GM23338 (cell line): ENCODE data around the gene CIAO3. TPM values are rescaled to one million over a fixed set of nuclear protein-coding genes. Genes with fewer than 3 reads are reported as not detected.

ENCODE experiments used
- ATAC-seq: fragments of 200-7000 bp; cut with Tn5 transposase; 3 replicates; pipeline ENCODE4 v1.9.1; 2020
- DNase-seq: peaks from one replicate; pipeline ENCODE4 v3.0.0-alpha.2; 2015; ENCODE audit warnings: low spot score
- H2AFZ ChIP-seq: fragments of 200-600 bp; sonication (generic); 2 replicates; pipeline ENCODE4 v1.8.0; 2016; ENCODE audit warnings: antibody characterized with exemption, mild to moderate bottlenecking, moderate library complexity
- H3F3A ChIP-seq: fragments of 200-600 bp; sonication (generic); replicated peaks from 2 replicates; pipeline ENCODE4 v1.8.0; 2017; ENCODE audit warnings: antibody characterized with exemption, mixed run types, low read depth
- H3K27ac ChIP-seq: fragments of 200-600 bp; sonication (generic); 2 replicates; pipeline ENCODE4 v1.6.1; 2016; ENCODE audit warnings: low read depth
- H3K27me3 ChIP-seq: fragments of 200-600 bp; sonication (generic); 2 replicates; pipeline ENCODE4 v1.8.0; 2016; ENCODE audit warnings: mild to moderate bottlenecking, mixed run types, moderate library complexity; ENCODE audit not compliant: insufficient read depth
- H3K36me3 ChIP-seq: fragments of 200-600 bp; sonication (generic); 2 replicates; pipeline ENCODE4 v1.8.0; 2016; ENCODE audit warnings: mild to moderate bottlenecking; ENCODE audit not compliant: insufficient read depth
- H3K4me1 ChIP-seq: fragments of 200-600 bp; sonication (generic); 2 replicates; pipeline ENCODE4 v1.8.0; 2016; ENCODE audit warnings: mild to moderate bottlenecking, moderate library complexity; ENCODE audit not compliant: insufficient read depth
- H3K4me2 ChIP-seq: fragments of 200-600 bp; sonication (generic); 2 replicates; pipeline ENCODE4 v1.7.1; 2017; ENCODE audit warnings: mixed run types
- H3K4me3 ChIP-seq: fragments of 200-600 bp; sonication (generic); 2 replicates; pipeline ENCODE4 v1.6.1; 2016; ENCODE audit warnings: mixed run types
- H3K79me2 ChIP-seq: fragments of 200-600 bp; sonication (generic); replicated peaks from 2 replicates; pipeline ENCODE4 v1.8.0; 2017; ENCODE audit warnings: mild to moderate bottlenecking; ENCODE audit not compliant: insufficient read depth
- H3K9me2 ChIP-seq: fragments of 200-600 bp; sonication (generic); 2 replicates; pipeline ENCODE4 v1.8.0; 2017; ENCODE audit not compliant: insufficient read depth
- H4K20me1 ChIP-seq: fragments of 200-600 bp; sonication (generic); replicated peaks from 2 replicates; pipeline ENCODE4 v1.8.0; 2017; ENCODE audit warnings: mild to moderate bottlenecking; ENCODE audit not compliant: insufficient read depth
- H3K27ac Mint-ChIP-seq: 2 replicates; pipeline ENCODE4 v1.8.0; 2020; ENCODE audit warnings: inconsistent platforms, mild to moderate bottlenecking, moderate library complexity, mixed read lengths
- H3K27me3 Mint-ChIP-seq: 3 replicates; pipeline ENCODE4 v1.8.0; 2022; ENCODE audit warnings: low read depth, mild to moderate bottlenecking, moderate library complexity, mixed read lengths, inconsistent platforms; ENCODE audit not compliant: insufficient read depth, poor library complexity
- H3K36me3 Mint-ChIP-seq: 3 replicates; pipeline ENCODE4 v1.8.0; 2021; ENCODE audit warnings: low read depth, mild to moderate bottlenecking, inconsistent platforms, moderate library complexity, mixed read lengths
- H3K4me1 Mint-ChIP-seq: 3 replicates; pipeline ENCODE4 v1.8.0; 2020; ENCODE audit warnings: mild to moderate bottlenecking, inconsistent platforms, mixed read lengths
- H3K4me3 Mint-ChIP-seq: 3 replicates; pipeline ENCODE4 v1.8.0; 2021; ENCODE audit warnings: moderate library complexity, mild to moderate bottlenecking, inconsistent platforms, mixed read lengths
- H3K9me3 Mint-ChIP-seq: 3 replicates; pipeline ENCODE4 v1.8.0; 2020; ENCODE audit warnings: moderate library complexity, mild to moderate bottlenecking, inconsistent platforms, mixed read lengths
- CREB1 ChIP-seq: fragments of 250-450 bp; sonication (Bioruptor Pico); IDR thresholded peaks from 2 replicates; pipeline ENCODE4 v1.5.0; 2020; ENCODE audit warnings: low read depth, mild to moderate bottlenecking, moderate library complexity
- EZH2 ChIP-seq: fragments of 200-600 bp; sonication (generic); IDR thresholded peaks from one replicate; pipeline ENCODE4 v1.8.0; 2017; ENCODE audit warnings: antibody characterized with exemption, mild to moderate bottlenecking, low read depth; ENCODE audit not compliant: unreplicated experiment
- EZH2phosphoT487 ChIP-seq: fragments of 200-600 bp; sonication (generic); IDR thresholded peaks from one replicate; pipeline ENCODE4 v1.8.1; 2018; ENCODE audit warnings: antibody characterized with exemption; ENCODE audit not compliant: unreplicated experiment
- JUNB ChIP-seq: IDR thresholded peaks from one replicate; pipeline ENCODE4 v1.6.1; 2016; ENCODE audit warnings: antibody characterized with exemption; ENCODE audit not compliant: unreplicated experiment
- NANOG ChIP-seq: IDR thresholded peaks from 2 replicates; pipeline ENCODE4 v1.6.1; 2016; ENCODE audit warnings: antibody characterized with exemption, borderline replicate concordance
- POLR2AphosphoS5 ChIP-seq: IDR thresholded peaks from 2 replicates; pipeline ENCODE4 v1.6.1; 2016; ENCODE audit warnings: antibody characterized with exemption, low read depth
- STAT1 ChIP-seq: IDR thresholded peaks from one replicate; pipeline ENCODE4 v1.6.1; 2016; ENCODE audit warnings: antibody characterized with exemption; ENCODE audit not compliant: unreplicated experiment
- ZNF114 ChIP-seq: fragments of 250-450 bp; sonication (Bioruptor Pico); IDR thresholded peaks from 2 replicates; pipeline ENCODE4 v1.5.0; 2020; ENCODE audit warnings: mild to moderate bottlenecking, moderate library complexity
- ZNF331 ChIP-seq: fragments of 250-450 bp; sonication (Bioruptor Pico); IDR thresholded peaks from 2 replicates; pipeline ENCODE4 v1.5.0; 2020; ENCODE audit warnings: low read depth, mild to moderate bottlenecking, moderate library complexity
- polyA plus RNA-seq: library from polyadenylated mRNA; unstranded; fragments of >200 nt; fragmentation: Nextera tagmentation; extraction: Ambion mirVana; gene quantifications from 2 replicates; pipeline ENCODE4 v1.2.1, GENCODE V29; 2016
- total RNA-seq: library from RNA; depleted of rRNA; stranded (reverse); fragments of >200 nt; shearing (Covaris generic); gene quantifications from 2 replicates; pipeline ENCODE4 v1.2.3, GENCODE V29; 2014
- TF ChIP-seq, protein P1 (sequence below): IDR thresholded peaks from one replicate; pipeline ENCODE4 v1.6.1; 2018; ENCODE audit warnings: antibody characterized with exemption; ENCODE audit not compliant: unreplicated experiment
- TF ChIP-seq, protein P2 (sequence below), 2 experiments: fragments of 200-600 bp in 1 of 2; sonication (generic) in 1 of 2; conservative IDR thresholded peaks; 2 replicates each; pipeline versions ENCODE4 v1.5.1 to v1.6.1; 2016 to 2017; ENCODE audit warnings: antibody characterized with exemption in 2 of 2, low read depth in 2 of 2, mild to moderate bottlenecking in 2 of 2, moderate library complexity in 1 of 2
- TF ChIP-seq, protein P3 (sequence below): IDR thresholded peaks from 2 replicates; pipeline ENCODE4 v1.6.1; 2016; ENCODE audit warnings: antibody characterized with exemption

CIAO3 gene
- total and polyA plus RNA-seq, 2 experiments from 2014 or later = 13.0 to 42.3 TPM

DNA sequence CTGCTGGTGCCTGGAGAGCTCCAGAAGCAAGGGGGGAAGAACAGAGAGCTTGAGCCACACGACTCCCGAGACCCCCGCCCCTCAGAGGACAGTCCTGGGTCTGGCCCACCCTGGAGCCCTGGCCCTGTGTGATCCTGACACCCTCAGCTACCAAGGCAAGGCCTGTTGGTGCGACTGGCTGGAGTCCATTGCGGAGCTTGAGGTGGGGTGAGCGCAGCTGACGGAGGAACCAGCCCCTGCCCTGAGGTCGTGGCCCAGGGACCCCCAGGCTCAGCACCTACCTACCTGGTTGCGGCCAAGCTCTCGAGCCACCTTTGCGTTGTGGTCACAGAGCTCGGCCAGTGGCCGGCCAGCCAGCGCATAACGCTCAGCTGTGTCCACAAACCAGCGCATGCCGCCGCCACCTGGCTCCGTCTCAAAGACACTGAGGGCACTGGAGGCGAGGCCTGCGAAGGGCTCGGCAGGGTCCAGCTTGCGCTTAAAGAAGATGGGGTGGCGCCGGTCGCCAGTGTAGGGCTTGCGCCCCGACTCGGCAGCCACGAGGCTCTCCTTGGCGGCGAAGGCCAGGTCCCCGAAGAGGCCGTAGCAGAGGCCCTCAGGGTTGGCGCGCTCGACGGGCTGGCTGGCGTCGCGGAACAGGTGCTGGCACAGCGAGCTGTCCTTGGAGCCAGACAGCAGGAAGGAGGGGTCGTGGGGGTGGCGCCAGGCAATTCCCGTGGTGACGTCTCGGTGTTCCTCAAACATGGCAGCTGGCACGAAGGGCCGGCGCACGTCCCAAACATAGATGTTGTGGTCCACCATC lies 54.1 kb downstream of the CIAO3 start (continued):
- TF ChIP-seq, protein P1, sequence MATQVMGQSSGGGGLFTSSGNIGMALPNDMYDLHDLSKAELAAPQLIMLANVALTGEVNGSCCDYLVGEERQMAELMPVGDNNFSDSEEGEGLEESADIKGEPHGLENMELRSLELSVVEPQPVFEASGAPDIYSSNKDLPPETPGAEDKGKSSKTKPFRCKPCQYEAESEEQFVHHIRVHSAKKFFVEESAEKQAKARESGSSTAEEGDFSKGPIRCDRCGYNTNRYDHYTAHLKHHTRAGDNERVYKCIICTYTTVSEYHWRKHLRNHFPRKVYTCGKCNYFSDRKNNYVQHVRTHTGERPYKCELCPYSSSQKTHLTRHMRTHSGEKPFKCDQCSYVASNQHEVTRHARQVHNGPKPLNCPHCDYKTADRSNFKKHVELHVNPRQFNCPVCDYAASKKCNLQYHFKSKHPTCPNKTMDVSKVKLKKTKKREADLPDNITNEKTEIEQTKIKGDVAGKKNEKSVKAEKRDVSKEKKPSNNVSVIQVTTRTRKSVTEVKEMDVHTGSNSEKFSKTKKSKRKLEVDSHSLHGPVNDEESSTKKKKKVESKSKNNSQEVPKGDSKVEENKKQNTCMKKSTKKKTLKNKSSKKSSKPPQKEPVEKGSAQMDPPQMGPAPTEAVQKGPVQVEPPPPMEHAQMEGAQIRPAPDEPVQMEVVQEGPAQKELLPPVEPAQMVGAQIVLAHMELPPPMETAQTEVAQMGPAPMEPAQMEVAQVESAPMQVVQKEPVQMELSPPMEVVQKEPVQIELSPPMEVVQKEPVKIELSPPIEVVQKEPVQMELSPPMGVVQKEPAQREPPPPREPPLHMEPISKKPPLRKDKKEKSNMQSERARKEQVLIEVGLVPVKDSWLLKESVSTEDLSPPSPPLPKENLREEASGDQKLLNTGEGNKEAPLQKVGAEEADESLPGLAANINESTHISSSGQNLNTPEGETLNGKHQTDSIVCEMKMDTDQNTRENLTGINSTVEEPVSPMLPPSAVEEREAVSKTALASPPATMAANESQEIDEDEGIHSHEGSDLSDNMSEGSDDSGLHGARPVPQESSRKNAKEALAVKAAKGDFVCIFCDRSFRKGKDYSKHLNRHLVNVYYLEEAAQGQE = no peak
- TF ChIP-seq ZNF331 (CRISPR knock-in tag) = no peak
- TF ChIP-seq POLR2AphosphoS5 = no peak
- TF ChIP-seq EZH2phosphoT487 = no peak
- TF ChIP-seq NANOG = no peak
- TF ChIP-seq, protein P2, sequence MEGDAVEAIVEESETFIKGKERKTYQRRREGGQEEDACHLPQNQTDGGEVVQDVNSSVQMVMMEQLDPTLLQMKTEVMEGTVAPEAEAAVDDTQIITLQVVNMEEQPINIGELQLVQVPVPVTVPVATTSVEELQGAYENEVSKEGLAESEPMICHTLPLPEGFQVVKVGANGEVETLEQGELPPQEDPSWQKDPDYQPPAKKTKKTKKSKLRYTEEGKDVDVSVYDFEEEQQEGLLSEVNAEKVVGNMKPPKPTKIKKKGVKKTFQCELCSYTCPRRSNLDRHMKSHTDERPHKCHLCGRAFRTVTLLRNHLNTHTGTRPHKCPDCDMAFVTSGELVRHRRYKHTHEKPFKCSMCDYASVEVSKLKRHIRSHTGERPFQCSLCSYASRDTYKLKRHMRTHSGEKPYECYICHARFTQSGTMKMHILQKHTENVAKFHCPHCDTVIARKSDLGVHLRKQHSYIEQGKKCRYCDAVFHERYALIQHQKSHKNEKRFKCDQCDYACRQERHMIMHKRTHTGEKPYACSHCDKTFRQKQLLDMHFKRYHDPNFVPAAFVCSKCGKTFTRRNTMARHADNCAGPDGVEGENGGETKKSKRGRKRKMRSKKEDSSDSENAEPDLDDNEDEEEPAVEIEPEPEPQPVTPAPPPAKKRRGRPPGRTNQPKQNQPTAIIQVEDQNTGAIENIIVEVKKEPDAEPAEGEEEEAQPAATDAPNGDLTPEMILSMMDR (conservative IDR thresholded peaks at IDR 0.05; ENCODE audit: low read depth in 2 of 2) = no peak
- no peak for TF ChIP-seq STAT1
- TF ChIP-seq, protein P3, sequence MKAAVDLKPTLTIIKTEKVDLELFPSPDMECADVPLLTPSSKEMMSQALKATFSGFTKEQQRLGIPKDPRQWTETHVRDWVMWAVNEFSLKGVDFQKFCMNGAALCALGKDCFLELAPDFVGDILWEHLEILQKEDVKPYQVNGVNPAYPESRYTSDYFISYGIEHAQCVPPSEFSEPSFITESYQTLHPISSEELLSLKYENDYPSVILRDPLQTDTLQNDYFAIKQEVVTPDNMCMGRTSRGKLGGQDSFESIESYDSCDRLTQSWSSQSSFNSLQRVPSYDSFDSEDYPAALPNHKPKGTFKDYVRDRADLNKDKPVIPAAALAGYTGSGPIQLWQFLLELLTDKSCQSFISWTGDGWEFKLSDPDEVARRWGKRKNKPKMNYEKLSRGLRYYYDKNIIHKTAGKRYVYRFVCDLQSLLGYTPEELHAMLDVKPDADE = no peak
- no peak for TF ChIP-seq ZNF114 (CRISPR knock-in tag)
- no peak for TF ChIP-seq EZH2
- no peak for TF ChIP-seq CREB1 (CRISPR knock-in tag)

DNA sequence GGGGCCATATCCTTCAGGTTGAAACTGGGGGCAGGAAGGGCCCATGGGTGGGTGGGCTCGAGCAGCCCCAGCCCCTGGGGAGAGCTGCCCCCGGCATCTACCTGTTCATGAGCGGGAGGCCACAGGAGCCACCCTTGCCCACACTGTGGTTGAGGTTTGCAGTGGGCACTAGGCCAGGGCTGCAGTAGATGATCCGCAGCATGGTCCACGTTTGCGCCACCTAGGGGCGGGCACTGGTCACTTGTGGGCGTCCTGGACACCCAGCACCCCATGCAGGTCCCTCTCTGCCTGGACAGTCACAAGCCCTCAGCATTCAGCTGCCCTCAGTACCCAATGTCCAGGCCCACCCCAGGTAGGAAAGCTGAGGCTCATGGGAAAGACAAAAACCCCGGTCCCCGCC lies 54.8 kb downstream of the CIAO3 start:
- H4K20me1 ChIP-seq = peaks cover 14% of the 10 kb centered on the region; the same call in 1 of the 2 replicates
- 0 out of 2 replicates have a peak, but pooled peaks cover 3% of the 10 kb centered on the region for H3K27me3 ChIP-seq
- H2AFZ ChIP-seq = no peak overlapping the region
- no peak for TF ChIP-seq JUNB
- TF ChIP-seq, protein P2 (conservative IDR thresholded peaks at IDR 0.05; ENCODE audit: low read depth in 2 of 2) = peak; percentile 51 to 76
- H3K9me2 ChIP-seq = no peaks in the 10 kb centered on the region
- Mint-ChIP-seq H3K27ac (no peak overlapping the region), H3K4me3 (peak overlapping the region; percentile 39; the same call in 1 of the 3 replicates), H3K36me3 (peaks cover 33% of the 10 kb centered on the region), H3K9me3 (no peaks in the 10 kb centered on the region; the same call in 2 of the 3 replicates), H3K4me1 (peaks cover 14% of the 10 kb centered on the region), H3K27me3 (peaks cover 22% of the 10 kb centered on the region)
- peaks cover 5% of the 10 kb centered on the region; the same call in 1 of the 2 replicates for H3K4me1 ChIP-seq
- DNase-seq (peak; percentile 61), ATAC-seq (peak; percentile 3; the same call in 1 of the 3 replicates)
- H3K4me3 ChIP-seq = no peak overlapping the region
- peaks cover 6% of the 10 kb centered on the region; the same call in 1 of the 2 replicates for H3K79me2 ChIP-seq
- no peak overlapping the region for H3K4me2 ChIP-seq
- peaks cover 23% of the 10 kb centered on the region for H3F3A ChIP-seq
- no peak overlapping the region for H3K27ac ChIP-seq
- no peaks in the 10 kb centered on the region; the same call in 1 of the 2 replicates for H3K36me3 ChIP-seq
